ENCODE data around the gene OR10P1. TPM values are rescaled to one million over a fixed set of nuclear protein-coding genes. Genes with fewer than 3 reads are reported as not detected.

OR10P1 gene
- total and polyA plus RNA-seq, 2 of the 4 experiments (the other 2 are of a cell fraction), result not detected

DNA sequence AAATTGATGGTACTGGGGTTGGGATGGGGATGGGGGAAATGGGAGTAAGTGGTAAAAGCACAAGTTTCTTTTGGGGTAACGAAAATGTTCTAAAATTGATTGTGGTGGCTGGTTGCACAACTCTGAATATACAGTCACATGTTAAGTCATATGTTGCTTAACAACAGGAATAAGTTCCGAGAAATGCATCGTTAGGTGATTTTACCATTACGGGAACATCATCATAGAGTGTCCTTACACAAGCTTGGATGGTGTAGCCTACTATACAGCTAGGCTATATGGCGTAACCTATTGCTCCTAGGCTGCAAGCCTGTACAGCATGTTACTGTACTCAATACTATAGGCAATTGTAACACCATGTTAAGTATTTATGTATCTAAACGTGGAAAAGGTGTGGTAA lies 40.0 kb downstream of the OR10P1 start:
- Histone ChIP-seq H3K36me3 (ENCODE audit: control insufficient read depth, insufficient read depth, low read length) (no peaks in the 10 kb centered on the region), H2BK15ac (ENCODE audit: low read depth, low read length) (no peak overlapping the region), H3K56ac (ENCODE audit: extremely low read depth, insufficient read depth, low read length) (no peak overlapping the region), H3K27ac (ENCODE audit: insufficient read depth, low read length) (no peak overlapping the region), H4K20me1 (ENCODE audit: insufficient read depth, low read length) (no peaks in the 10 kb centered on the region), H3K9ac (ENCODE audit: low read depth, low read length) (no peak overlapping the region), H2AK9ac (replicated peaks; ENCODE audit: low read depth, low read length, poor library complexity) (no peak overlapping the region), H2BK120ac (ENCODE audit: low read depth, low read length) (no peak overlapping the region), H3K23ac (ENCODE audit: low read depth, low read length) (no peak overlapping the region), H3K9me1 (ENCODE audit: insufficient read depth, low read length) (no peaks in the 10 kb centered on the region), H4K8ac (ENCODE audit: low read depth in 2 of 2, low read length in 2 of 2) (no peak overlapping the region), H2AFZ (replicated peaks; ENCODE audit: low read length, poor library complexity) (no peak overlapping the region), H3K27me3 (ENCODE audit: control insufficient read depth, insufficient read depth, low read length) (peaks cover 5% of the 10 kb centered on the region), H3K9me3 (ENCODE audit: control insufficient read depth, insufficient read depth, low read length) (no peaks in the 10 kb centered on the region), H2BK5ac (ENCODE audit: low read depth, low read length, poor library complexity, severe bottlenecking) (no peak overlapping the region), H4K5ac (ENCODE audit: low read depth, low read length) (no peak overlapping the region), H3K14ac (replicated peaks; ENCODE audit: low read depth, low read length) (no peak overlapping the region), H3K18ac (ENCODE audit: low read depth, low read length) (no peak overlapping the region), H3K4ac (ENCODE audit: low read depth, low read length) (no peak overlapping the region), H2AK5ac (ENCODE audit: low read depth, low read length) (no peak overlapping the region), H3K4me1 (ENCODE audit: control insufficient read depth, insufficient read depth, low read length) (peaks cover 2% of the 10 kb centered on the region; the same call in 1 of the 2 replicates), H2BK20ac (ENCODE audit: low read depth, low read length) (no peak overlapping the region), H3K4me3 (ENCODE audit: insufficient read depth, low read depth, low read length) (no peak overlapping the region), H3K79me1 (ENCODE audit: low read depth in 1 of 2, low read length in 2 of 2) (no peaks in the 10 kb centered on the region), H4K91ac (ENCODE audit: insufficient read depth, low read depth, low read length) (no peak overlapping the region), H3K4me2 (ENCODE audit: low read depth, low read length) (no peak overlapping the region)
- dilution Hi-C loops (cut with HindIII; ENCODE audit: low sequenced_read_pairs, unreplicated experiment), result no loop called here
- in situ Hi-C loops (cut with MboI; ENCODE audit: low sequenced_read_pairs), result no loop called here
- ChIA-PET POLR2A (ENCODE audit: unreplicated experiment) (no interaction called here), CTCF (interaction anchor here (1.1 kb wide), 1 partner anchor 20 kb away, joined by 3 read pairs; no protein-coding TSS in a partner anchor)
- DNase-seq (no peak), ATAC-seq (ENCODE audit: low read depth) (no peak)
- intact Hi-C loops (cut with micrococcal nuclease), result no loop called here
- TF ChIP-seq CEBPB (IDR thresholded peaks at IDR 0.05; ENCODE audit: low read depth, low read length) (peak; percentile 45), NFE2L2 (IDR thresholded peaks at IDR 0.05; ENCODE audit: low read depth, low read length) (no peak)
- no CpG with 5 or more reads among the region's 6 CpGs for WGBS, 2 experiments (ENCODE audit: extremely low coverage in 2 of 2, insufficient read length in 1 of 2)
- BruUV-seq (replicated peaks), result no TSS peak
